Bone marrow (tissue), 2 donors: ENCODE measurements around the gene SF3B6.
"Not testable (repeated sequence)": the region's sequence is repeated elsewhere in the genome, so short reads cannot be mapped to it uniquely, and the experiment has no call there.

ENCODE experiments used
- DNase-seq, 2 donors: peaks; one replicate each; lab custom pipeline; 2025; lab: John Stamatoyannopoulos, UW

The SF3B6 gene

DNA sequence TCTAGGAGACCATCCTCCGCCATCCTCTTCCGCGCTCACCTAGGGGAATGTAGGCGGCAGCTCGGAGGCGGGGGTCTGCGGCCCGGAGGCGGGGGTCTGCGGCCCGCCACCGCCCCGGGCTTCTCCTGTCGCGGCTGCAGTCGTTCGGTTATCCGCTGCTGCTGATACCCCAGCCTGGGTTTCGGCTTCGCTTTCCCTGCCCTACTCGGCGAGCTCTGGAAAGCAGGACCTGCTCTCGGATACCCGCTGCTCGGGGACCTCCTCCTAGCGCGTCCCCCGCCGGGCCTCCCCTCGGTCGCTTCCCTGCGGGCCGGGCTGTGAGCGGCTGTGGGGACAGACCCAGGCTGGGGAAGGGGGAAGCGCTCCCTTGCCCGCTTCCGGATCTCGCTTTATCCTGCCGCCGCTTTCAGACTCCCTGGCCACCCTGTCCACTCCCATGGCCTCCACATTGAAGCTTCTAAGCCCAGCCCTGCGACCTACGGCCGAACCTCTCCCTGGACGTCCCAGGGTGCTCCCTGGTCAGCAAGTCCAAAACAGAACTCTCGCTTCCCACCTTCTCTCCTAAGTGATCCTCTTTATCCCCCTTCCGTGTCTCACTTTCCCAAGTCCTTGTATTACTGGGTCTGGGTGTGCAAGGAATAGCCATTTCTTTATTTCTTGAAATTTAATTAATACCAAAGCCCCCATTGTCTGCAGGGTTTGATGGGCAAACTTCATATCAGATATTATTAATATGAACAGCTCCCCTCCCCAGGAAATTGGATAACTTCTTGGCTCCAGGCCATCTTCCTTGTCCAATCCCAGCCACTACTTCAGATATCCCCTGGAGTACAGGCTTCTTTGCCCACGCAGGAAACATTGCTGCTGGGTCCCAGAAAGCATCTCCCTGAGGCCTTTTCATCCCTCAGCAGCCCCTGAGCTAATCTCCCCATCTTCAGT is 25.8 kb downstream of the SF3B6 start:
- peak in 1 of 2 donors; percentile 12 for DNase-seq

GRCh38 chr2:24049485-24050021 is 26.6 kb downstream of the SF3B6 start, which contains the start of gene FKBP1B:
FKBP1B (plus strand) TSS chr2:24049741; CDS start chr2:24049850, 109 bp downstream.
- DNase-seq = peak in 1 of 2 donors; percentile 12

- no peak for DNase-seq
Observed at GRCh38 chr2:24048769-24049484, 27.2 kb downstream of the SF3B6 start.

DNA sequence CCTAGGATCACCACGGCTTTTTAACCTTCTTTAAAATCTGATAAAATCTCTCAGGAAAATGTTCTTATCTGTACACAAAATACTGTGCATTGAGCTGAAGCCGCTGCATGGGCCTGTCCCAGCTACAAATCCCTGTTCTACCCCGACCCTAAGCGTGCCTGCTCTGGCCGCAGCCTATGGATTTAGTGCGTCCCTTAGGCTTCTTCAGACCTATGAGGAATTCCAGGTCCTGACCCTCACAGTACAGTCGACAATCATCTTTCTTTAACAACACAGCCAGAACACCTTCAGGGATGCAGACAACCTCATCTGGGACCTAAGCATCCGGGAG is 28.5 kb downstream of the SF3B6 start:
- DNase-seq = no peak

- DNase-seq = peak; percentile 50 to 95
Observed at GRCh38 chr2:24046930-24047702, 29.0 kb downstream of the SF3B6 start, which contains the start of gene WDCP. WDCP (minus strand) TSS chr2:24047391; CDS start chr2:24039494, 7,897 bp downstream.

DNA sequence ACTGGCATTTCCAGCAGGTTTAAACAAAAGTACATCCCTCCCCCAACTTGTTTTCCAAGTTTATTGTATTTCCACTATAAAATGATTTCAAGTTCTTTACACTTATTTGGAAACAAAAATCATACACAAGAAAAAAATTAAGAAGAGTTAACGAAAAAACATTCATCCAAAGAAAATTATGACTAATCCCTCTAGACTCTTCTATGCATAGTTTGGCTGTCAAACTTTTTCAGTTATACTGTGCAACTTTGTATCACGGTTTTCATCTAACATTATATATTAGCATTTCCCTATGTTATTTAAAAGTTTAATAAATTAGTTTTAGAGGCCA is 29.6 kb downstream of the SF3B6 start:
- no peak for DNase-seq

DNA sequence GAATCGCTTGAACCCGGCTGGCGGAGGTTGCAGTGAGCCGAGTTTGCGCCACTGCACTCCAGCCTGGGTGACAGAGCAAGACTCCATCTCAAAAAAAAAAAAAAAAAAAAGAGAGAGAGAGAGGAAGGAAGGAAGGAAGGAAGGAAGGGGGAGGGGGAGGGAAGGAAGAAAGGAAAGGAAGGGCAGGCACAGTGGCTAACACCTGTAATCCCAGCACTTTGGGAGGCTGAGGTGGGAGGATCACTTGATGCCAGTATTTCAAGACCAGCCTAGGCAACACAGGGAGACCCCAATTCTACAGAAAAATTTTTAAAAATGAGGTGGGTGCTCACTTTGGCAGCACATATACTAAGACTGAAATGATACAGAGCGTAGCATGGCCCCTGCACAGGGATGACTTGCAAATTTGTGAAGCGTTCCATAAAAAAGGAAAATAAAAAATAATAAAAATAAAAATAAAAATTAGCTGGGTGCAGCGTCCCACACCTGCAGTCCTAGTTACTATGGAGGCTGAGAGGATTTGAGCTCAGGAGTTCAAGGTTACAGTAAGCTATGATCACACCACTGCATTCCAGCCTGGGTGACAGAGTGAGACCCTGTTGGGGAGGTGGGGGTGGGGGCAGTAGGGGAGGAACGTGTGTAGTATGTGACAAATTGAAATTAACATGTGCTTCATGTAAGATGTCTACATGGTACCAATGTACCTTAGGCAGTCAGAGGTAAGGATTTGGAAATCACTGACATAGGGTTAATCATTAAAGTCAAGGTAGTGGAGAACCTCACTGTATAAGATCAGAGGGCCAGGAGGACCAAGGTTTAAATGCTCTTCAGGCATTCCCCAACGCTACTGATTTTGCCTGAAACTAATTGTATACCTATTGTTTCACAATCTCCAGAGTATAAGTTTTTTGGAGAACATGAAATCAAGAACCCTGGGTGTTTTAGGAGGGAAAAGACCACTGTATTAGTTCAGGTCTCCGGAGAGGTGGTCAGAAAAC is 30.3 kb downstream of the SF3B6 start:
- DNase-seq = no peak

DNA sequence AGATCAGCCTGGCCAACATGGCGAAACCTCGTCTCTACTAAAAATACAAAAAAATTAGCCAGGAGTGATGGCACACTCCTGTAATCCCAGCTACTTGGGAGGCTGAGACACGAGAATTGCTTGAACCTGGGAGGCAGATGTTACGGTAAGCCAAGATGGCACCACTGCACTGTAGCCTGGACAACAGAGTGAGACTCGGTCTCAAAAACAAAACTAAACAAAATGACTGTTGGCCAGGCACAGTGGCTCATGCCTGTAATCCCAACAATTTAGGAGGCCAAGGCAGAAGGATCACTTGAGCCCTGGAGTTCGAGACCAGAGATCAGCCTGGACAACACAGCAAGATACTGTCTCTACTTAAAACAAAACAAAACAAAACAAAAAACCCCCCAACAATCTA is 33.0 kb downstream of the SF3B6 start:
- DNase-seq = not testable (repeated sequence)

DNA sequence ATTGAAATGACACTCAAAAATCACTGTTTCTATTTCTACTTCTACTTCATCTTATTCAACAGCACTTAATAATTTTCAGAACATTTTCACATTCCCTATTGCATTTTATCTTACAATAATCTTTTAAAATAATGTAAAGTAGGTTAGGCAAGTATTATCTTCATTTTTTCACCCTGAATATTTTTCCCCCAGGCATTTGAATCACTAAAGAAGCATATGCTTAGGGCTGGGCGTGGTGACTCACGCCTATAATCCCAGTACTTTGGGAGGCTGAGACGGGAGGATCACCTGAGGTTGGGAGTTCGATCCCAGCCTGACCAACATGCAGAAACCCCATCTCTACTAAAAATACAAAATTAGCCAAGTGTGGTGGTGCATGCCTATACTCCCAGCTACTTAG is 35.6 kb downstream of the SF3B6 start:
- no peak for DNase-seq

DNA sequence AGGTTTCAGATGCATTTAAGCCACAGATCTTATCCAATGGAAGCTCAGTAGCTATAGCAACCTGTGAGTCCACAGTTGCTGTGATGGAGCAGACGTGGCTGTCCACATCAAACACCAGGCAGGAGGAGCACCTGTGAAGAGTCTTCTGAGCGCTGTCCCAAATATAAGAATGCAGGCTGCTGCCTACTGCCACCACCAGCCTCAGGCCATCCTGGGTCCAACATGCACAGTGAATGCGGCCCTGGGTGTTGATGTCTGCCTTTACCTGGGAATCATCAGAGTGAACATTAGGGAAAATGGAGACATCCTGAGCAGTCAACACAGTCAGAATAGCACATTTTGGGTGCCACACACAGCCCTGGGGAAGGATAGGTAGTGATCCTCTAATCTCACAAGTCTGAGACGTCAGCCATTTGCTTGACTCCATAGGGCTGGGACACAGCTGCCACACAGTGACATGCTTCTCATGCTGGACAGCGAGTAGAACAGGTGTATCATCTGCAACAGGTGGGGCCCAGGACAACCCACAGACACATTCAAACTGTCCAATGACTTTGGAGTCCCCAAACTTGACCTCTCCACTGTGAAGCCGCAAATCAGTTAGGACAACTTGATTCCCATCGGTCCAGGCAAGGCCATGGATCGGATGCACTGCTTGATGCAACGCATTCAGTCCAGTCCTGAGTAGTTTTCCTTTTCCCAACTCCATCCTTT is 37.2 kb downstream of the SF3B6 start:
- DNase-seq = no peak

GRCh38 chr2:24026233-24026632 is 49.9 kb downstream of the SF3B6 start:
- DNase-seq = no peak

DNA sequence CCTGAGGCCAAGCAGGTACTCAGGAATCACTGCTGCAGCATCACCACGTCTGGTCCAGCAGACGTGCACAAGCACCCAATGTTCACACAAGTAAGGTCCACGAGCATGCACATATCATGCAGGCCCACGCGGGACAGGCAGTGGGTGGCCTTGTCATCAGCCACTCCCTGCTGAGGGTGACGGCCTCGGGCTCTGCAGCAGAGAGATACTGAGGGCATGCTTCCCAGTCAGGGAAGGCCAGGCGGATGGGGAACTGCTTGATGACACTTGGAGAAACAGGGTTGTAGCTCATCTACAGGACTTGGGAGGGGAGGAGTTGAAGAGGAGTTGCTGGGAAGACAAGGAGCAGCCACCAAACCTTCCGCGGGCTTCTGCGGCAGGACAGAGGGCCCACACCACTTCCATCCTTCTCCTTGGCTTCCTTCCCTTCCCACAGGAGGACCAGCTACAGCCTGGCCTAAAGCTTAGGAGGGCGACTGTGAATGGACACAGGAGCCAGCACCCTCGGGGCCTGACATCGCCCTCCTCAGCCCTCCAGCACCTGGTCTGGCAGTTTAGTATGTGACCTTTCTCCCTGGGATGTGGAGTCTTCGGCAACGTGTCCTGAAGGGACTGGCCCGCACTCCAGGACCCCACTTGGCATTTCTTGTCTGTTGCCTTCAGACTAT is 51.0 kb downstream of the SF3B6 start:
- DNase-seq = no peak

DNA sequence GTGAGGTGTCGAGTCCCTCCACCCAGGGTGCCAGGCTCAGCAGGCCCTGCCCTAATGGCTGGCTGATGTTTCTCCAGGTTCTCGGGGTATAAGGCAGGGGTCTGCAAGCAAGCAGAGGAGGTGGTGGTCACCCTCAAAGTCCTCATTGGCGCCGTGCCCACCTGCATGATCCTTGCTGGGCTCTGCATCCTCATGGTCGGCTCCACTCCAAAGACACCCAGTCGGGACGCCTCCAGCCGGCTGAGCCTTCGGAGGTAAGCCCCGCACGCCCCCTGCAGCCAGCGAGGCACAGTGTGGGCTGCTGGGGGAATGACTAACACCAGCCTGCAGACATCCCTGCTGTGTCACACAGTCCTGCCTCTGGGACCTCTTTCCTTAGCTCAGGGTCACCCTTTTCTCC is 52.1 kb downstream of the SF3B6 start:
- no peak for DNase-seq

GRCh38 chr2:24022975-24023575 is 53.1 kb downstream of the SF3B6 start:
- no peak for DNase-seq

GRCh38 chr2:24022324-24022974 is 53.7 kb downstream of the SF3B6 start:
- no peak for DNase-seq

DNA sequence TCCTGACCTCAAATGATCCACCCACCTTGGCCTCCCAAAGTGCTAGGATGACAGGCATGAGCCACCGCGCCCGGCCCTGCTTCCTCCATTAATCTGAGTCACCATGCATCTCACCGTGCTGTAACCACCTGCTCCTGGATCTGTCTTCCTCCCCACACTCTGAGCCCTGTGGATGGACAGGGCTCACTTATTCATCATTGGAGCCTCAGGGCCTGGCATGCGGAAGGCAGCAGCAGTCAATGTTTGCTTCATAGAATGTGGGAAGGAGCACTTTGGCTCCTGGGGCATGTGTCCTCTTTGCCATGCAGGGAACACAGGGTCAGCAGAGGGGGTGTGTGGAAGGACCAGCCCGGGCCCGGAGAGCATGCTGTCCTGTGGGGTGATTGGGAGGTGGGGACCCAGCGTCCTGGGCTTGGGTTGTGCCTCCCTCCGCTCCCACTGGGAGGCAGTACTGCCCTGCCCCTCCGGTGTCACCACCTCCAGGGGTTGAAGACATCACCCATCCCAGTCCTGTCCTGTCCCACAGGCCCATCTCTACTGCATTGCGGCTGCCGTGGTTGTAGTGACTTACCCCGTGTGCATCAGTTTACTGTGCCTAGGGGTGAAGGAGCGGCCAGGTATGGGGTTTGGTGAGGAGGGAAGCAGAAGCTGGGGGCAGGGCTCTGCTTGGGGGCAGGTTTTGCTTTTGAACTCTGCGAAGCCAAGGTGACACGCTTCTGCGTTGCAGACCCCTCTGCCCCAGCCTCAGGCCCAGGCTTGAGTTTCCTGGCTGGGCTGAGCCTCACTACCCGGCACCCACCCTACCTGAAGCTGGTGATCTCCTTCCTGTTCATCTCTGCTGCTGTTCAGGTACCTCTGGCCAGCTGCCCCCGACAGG is 54.8 kb downstream of the SF3B6 start:
- no peak for DNase-seq

DNA sequence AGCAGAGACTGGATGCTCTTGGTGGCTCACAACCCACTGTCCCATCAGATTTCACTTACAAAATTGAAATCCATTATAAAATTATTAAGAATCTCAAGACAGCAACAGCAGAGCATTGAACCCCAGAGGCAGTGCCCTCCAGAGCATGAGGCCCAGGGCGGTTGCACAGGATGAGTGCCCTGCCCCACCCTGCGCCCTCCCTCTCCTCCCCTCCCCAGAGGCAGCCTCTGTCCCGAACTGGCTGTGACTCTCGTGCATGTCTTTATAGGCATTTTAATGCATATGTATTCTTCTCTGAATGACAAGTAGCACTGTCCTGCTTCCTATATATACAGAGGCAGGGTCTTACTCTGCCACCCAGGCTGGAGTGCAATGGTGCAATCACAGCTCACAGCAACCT is 55.9 kb downstream of the SF3B6 start:
- no peak for DNase-seq

DNA sequence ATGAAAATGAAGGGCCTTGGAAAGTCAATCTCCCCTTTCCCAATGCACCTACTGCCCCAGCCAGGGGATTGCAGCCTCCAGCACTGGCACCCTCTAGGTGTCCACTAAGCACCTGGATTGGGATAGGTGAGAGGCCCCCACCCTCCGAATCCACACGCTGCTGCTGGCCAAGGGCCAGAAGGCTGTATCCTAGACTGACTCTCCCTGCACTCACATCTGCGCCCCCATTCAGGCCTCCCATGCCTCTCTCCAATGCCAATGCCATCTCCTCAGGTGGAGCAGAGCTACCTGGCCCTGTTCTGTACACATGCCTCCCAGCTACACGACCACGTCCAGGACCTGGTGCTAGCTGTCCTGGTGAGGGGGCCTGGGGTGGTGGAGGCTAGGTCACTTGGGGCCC is 56.4 kb downstream of the SF3B6 start:
- no peak for DNase-seq
